Fibroblast of upper back skin (primary cell): Measurements from ENCODE around the gene HECTD4.
"Not testable (repeated sequence)": the region's sequence is repeated elsewhere in the genome, so short reads cannot be mapped to it uniquely, and the experiment has no call there.

Experiments used
- DNase-seq: peaks from one replicate; pipeline ENCODE4 v3.0.0-alpha.2; 2013

HECTD4 gene

GRCh38 chr12:112406519-112407488 lies 24.6 kb upstream of the HECTD4 start:
- DNase-seq, result no peak

GRCh38 chr12:112401903-112402498 lies 19.8 kb upstream of the HECTD4 start:
- no peak for DNase-seq

GRCh38 chr12:112401054-112401453 lies 18.8 kb upstream of the HECTD4 start:
- DNase-seq, result no peak

GRCh38 chr12:112393328-112393727 lies 11.1 kb upstream of the HECTD4 start:
- DNase-seq, result no peak

- DNase-seq, result not testable (repeated sequence)
Observed at GRCh38 chr12:112389922-112390654, 7.9 kb upstream of the HECTD4 start.

GRCh38 chr12:112389228-112389627 lies 7.0 kb upstream of the HECTD4 start:
- no peak for DNase-seq

- DNase-seq, result peak; percentile 55
Observed at GRCh38 chr12:112386726-112387125, 4.5 kb upstream of the HECTD4 start.

- no peak for DNase-seq
Observed at GRCh38 chr12:112382866-112383265, 635 bp upstream of the HECTD4 start.

GRCh38 chr12:112381406-112381882 lies 787 bp downstream of the HECTD4 start:
- no peak for DNase-seq

GRCh38 chr12:112380663-112381405 lies 1.4 kb downstream of the HECTD4 start:
- DNase-seq, result no peak

GRCh38 chr12:112375105-112375504 lies 7.1 kb downstream of the HECTD4 start:
- DNase-seq, result no peak

- no peak for DNase-seq
Observed at GRCh38 chr12:112374166-112374740, 8.0 kb downstream of the HECTD4 start.

GRCh38 chr12:112370868-112371510 lies 11.2 kb downstream of the HECTD4 start:
- no peak for DNase-seq

- no peak for DNase-seq
Observed at GRCh38 chr12:112370199-112370598, 12.0 kb downstream of the HECTD4 start.

GRCh38 chr12:112368856-112369255 lies 13.4 kb downstream of the HECTD4 start:
- no peak for DNase-seq

- no peak for DNase-seq
Observed at GRCh38 chr12:112367965-112368364, 14.3 kb downstream of the HECTD4 start.

GRCh38 chr12:112362310-112362709 lies 19.9 kb downstream of the HECTD4 start:
- DNase-seq, result no peak

- DNase-seq, result no peak
Observed at GRCh38 chr12:112361271-112361670, 21.0 kb downstream of the HECTD4 start.

- DNase-seq, result no peak
Observed at GRCh38 chr12:112359290-112359689, 22.9 kb downstream of the HECTD4 start.

- no peak for DNase-seq
Observed at GRCh38 chr12:112357214-112357613, 25.0 kb downstream of the HECTD4 start.

GRCh38 chr12:112354399-112354798 lies 27.8 kb downstream of the HECTD4 start:
- DNase-seq, result no peak

GRCh38 chr12:112353393-112353792 lies 28.8 kb downstream of the HECTD4 start:
- DNase-seq, result no peak
